HG03175 (cell line): ENCODE results near the gene COL17A1.

ENCODE experiments used
- ATAC-seq: cut with Tn5 transposase; IDR thresholded peaks from one replicate; pipeline ENCODE4 v1.9.1; 2021; ENCODE audit warnings: mild to moderate bottlenecking, moderate library complexity; ENCODE audit not compliant: unreplicated experiment

Gene COL17A1

GRCh38 chr10:104034401-104035193, 51.1 kb downstream of the COL17A1 start:
- no peak for ATAC-seq

- no peak for ATAC-seq
Measured at GRCh38 chr10:104033966-104034365, 51.7 kb downstream of the COL17A1 start.

- ATAC-seq, result no peak
Measured at GRCh38 chr10:104033401-104033930, 52.2 kb downstream of the COL17A1 start.

GRCh38 chr10:104032144-104032775, 53.4 kb downstream of the COL17A1 start:
- ATAC-seq, result no peak

GRCh38 chr10:104031631-104032030, 54.0 kb downstream of the COL17A1 start:
- no peak for ATAC-seq

- ATAC-seq, result no peak
Measured at GRCh38 chr10:104029521-104029860, 56.2 kb downstream of the COL17A1 start.

- no peak for ATAC-seq
Measured at GRCh38 chr10:104028823-104029520, 56.7 kb downstream of the COL17A1 start.

GRCh38 chr10:104028146-104028545, 57.5 kb downstream of the COL17A1 start:
- ATAC-seq, result no peak

GRCh38 chr10:104026762-104027161, 58.9 kb downstream of the COL17A1 start:
- peak; percentile 84 for ATAC-seq

GRCh38 chr10:104025524-104025923, 60.2 kb downstream of the COL17A1 start:
- no peak for ATAC-seq

- no peak for ATAC-seq
Measured at GRCh38 chr10:104022026-104022425, 63.7 kb downstream of the COL17A1 start.

- ATAC-seq, result no peak
Measured at GRCh38 chr10:104021246-104021645, 64.4 kb downstream of the COL17A1 start.

GRCh38 chr10:104020020-104020419, 65.7 kb downstream of the COL17A1 start:
- no peak for ATAC-seq

- no peak for ATAC-seq
Measured at GRCh38 chr10:104018471-104018870, 67.2 kb downstream of the COL17A1 start.

GRCh38 chr10:104016661-104017060, 69.0 kb downstream of the COL17A1 start:
- no peak for ATAC-seq

- no peak for ATAC-seq
Measured at GRCh38 chr10:104014176-104014575, 71.5 kb downstream of the COL17A1 start.

GRCh38 chr10:104013489-104013888, 72.2 kb downstream of the COL17A1 start:
- no peak for ATAC-seq

- no peak for ATAC-seq
Measured at GRCh38 chr10:104011904-104012303, 73.8 kb downstream of the COL17A1 start.

GRCh38 chr10:104005172-104005863, 80.4 kb downstream of the COL17A1 start:
- no peak for ATAC-seq

- no peak for ATAC-seq
Measured at GRCh38 chr10:104002911-104003310, 82.8 kb downstream of the COL17A1 start.

GRCh38 chr10:103998805-103999204, 86.9 kb downstream of the COL17A1 start:
- ATAC-seq, result no peak
